Measurements from ENCODE around the gene B4GALNT1. TPM values are rescaled to one million over a fixed set of nuclear protein-coding genes. Genes with fewer than 3 reads are reported as not detected.

B4GALNT1 gene
- total and polyA plus RNA-seq, 10 of the 15 experiments (the other 5 are each of a cell fraction or from before 2014, with no cell fraction given): 0.01 to 0.38 (median 0.14) TPM; not detected in 3

- CTCF ChIA-PET: interaction anchor here (0.7 to 4.2 kb wide), 4 partner anchors 12 to 117 kb away, joined by 3 to 17 read pairs (median 4); partner anchors contain the start of genes ARHGEF25 and TSPAN31
- H3K4me2 ChIP-seq (ENCODE audit: control insufficient read depth, insufficient read depth): no peak overlapping the region
- RAD21 ChIA-PET (ENCODE audit: unreplicated experiment): no interaction called here
- H3K27me3 ChIP-seq (replicated peaks in 1 of 2; ENCODE audit: control insufficient read depth in 2 of 2, insufficient read depth in 2 of 2, low read length in 1 of 2): peaks cover 23 to 28% of the 10 kb centered on the region in 2 experiments
- H3K9ac ChIP-seq (ENCODE audit: control insufficient read depth, insufficient read depth, low read length): no peak overlapping the region
- H3K9me3 ChIP-seq (replicated peaks; ENCODE audit: control insufficient read depth, insufficient read depth, low read length): no peaks in the 10 kb centered on the region
- no peak overlapping the region for H3K4me3 ChIP-seq
- FAIRE-seq: no peak
- POLR2A ChIA-PET: no interaction called here
- H2AFZ ChIP-seq (ENCODE audit: control insufficient read depth, low read depth, low read length): no peak overlapping the region
- DNase-seq (ENCODE audit: low read depth, low spot score): no peak
- H3K27ac ChIP-seq (ENCODE audit: control insufficient read depth, insufficient read depth): no peak overlapping the region
- no TSS peak for BruUV-seq (replicated peaks)
- no peaks in the 10 kb centered on the region for H3K36me3 ChIP-seq (ENCODE audit: control insufficient read depth in 2 of 2, insufficient read depth in 2 of 2, low read length in 1 of 2)
- SMC1A ChIA-PET (ENCODE audit: uncharacterized antibody, unreplicated experiment): interaction anchor here (1.5 kb wide), 1 partner anchor 13 kb away, joined by 4 read pairs; no protein-coding TSS in a partner anchor
- no peaks in the 10 kb centered on the region for H3K79me2 ChIP-seq (ENCODE audit: control insufficient read depth, insufficient read depth, low read length)
- no peaks in the 10 kb centered on the region for H4K20me1 ChIP-seq (ENCODE audit: control insufficient read depth, insufficient read depth)
- in situ Hi-C loops (cut with MboI): no loop called here
- 14% methylated on average over 9 of the region's 9 CpGs for WGBS (ENCODE audit: insufficient coverage, insufficient replicate concordance, low lambda C conversion rate, missing lambda C conversion rate)
- no peak for ATAC-seq
- H3K4me1 ChIP-seq (ENCODE audit: control insufficient read depth, insufficient read depth, low read length): no peaks in the 10 kb centered on the region
- intact Hi-C loops (cut with micrococcal nuclease; ENCODE audit: unreplicated experiment): no loop called here
- TF ChIP-seq IRF5 (IDR thresholded peaks at IDR 0.05; ENCODE audit: borderline replicate concordance) (no peak), ZBTB33 (IDR thresholded peaks at IDR 0.05) (no peak), MXI1 (IDR thresholded peaks at IDR 0.05; ENCODE audit: low read depth, low read length) (no peak), ZBTB40 (IDR thresholded peaks at IDR 0.05; ENCODE audit: borderline replicate concordance) (no peak), E4F1 (IDR thresholded peaks at IDR 0.05; ENCODE audit: borderline replicate concordance, partially characterized antibody) (no peak)
These were observed 6.0 kb downstream of the B4GALNT1 start for GRCh38 chr12:57626921-57627445.
